Fibroblast of villous mesenchyme (primary cell): ENCODE results near the gene AKT1S1. TPM values are rescaled to one million over a fixed set of nuclear protein-coding genes. Genes with fewer than 3 reads are reported as not detected.

Experiments used
- DNase-seq: peaks from one replicate; pipeline ENCODE4 v3.0.0-alpha.2; 2010; ENCODE audit warnings: low read depth
- H3K4me3 ChIP-seq: 2 replicates; pipeline ENCODE4 v1.5.1; 2011; ENCODE audit warnings: low read depth, mild to moderate bottlenecking, low read length
- total RNA-seq: library from RNA; depleted of rRNA; stranded (reverse); fragments of >200 nt; gene quantifications from 2 replicates; pipeline ENCODE4 v1.2.3, GENCODE V29; 2012
- TF ChIP-seq, protein P1 (sequence below): IDR thresholded peaks from 2 replicates; pipeline ENCODE4 v1.5.1; 2012; ENCODE audit warnings: low read depth, mild to moderate bottlenecking, low read length; ENCODE audit not compliant: insufficient read depth

Gene AKT1S1
- total RNA-seq, 1 donor = 12.5 TPM

DNA sequence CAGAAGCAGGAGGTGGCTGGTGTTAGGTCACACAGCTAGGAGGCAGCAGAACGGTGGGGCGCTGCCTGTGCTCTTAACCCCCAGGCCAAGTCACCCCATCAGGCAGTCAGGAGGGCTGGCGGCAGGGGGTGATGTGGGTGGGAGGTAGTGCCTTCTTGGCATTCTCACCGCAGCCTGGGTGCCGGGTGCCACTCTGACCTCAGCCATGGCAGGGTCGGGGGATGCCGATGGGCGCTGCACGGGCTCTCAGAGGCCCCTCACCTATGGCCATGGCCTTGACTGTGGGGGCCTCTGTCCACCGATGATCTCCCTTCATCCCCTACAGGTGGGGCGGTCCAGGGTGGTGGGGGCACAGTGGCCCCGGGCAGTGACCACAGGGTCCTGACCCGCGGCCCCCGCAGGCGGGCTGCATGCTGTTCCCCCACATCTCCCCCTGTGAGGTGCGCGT lies 20.6 kb downstream of the AKT1S1 start:
- TF ChIP-seq, protein P1, sequence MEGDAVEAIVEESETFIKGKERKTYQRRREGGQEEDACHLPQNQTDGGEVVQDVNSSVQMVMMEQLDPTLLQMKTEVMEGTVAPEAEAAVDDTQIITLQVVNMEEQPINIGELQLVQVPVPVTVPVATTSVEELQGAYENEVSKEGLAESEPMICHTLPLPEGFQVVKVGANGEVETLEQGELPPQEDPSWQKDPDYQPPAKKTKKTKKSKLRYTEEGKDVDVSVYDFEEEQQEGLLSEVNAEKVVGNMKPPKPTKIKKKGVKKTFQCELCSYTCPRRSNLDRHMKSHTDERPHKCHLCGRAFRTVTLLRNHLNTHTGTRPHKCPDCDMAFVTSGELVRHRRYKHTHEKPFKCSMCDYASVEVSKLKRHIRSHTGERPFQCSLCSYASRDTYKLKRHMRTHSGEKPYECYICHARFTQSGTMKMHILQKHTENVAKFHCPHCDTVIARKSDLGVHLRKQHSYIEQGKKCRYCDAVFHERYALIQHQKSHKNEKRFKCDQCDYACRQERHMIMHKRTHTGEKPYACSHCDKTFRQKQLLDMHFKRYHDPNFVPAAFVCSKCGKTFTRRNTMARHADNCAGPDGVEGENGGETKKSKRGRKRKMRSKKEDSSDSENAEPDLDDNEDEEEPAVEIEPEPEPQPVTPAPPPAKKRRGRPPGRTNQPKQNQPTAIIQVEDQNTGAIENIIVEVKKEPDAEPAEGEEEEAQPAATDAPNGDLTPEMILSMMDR = no peak
- no peak for DNase-seq
- H3K4me3 ChIP-seq = no peak overlapping the region

DNA sequence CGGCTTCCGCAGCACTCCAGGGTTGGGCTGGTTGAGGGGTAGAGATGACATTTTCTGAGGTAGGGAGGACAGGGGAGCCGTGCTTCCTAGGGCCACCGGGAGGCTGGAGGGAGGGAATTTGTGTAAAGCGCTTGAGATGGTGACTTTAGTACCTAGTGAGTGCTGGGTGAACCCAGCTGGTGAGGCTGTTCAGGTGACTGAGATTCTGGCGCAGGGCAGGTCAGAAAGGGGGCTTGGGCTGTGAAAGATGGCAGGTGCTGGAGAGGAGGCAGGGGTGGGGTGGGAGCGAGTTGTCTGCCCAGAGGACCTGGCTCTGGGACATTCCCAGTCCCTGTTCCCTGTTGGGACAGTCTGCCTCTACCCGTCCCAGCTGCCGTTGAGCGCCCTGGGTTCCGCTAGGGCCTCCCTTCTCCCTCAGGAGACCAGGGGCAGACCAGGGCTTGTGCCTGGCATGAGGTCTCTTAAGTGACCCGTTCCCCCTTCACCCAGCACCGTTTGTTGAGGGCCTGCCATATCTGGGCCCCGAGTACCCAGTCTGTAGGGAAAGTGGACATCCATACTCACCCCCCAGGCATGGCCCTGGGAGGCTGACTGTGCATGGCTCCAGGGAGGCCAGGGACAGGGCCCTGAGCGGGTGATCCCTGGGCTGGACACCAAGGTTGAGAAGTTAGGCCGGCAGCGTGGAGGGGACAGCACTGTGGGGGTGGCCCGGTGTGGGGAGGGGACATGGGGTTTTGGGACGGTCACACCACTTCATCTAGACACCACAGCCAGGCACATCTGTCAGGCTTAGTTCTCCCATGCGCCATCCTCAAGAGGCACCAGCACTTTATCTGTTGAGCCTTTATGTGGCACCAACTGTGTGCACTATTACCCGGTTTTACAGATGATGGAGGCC lies 21.2 kb downstream of the AKT1S1 start:
- TF ChIP-seq, protein P1 = no peak
- H3K4me3 ChIP-seq = no peak overlapping the region
- DNase-seq = no peak

DNA sequence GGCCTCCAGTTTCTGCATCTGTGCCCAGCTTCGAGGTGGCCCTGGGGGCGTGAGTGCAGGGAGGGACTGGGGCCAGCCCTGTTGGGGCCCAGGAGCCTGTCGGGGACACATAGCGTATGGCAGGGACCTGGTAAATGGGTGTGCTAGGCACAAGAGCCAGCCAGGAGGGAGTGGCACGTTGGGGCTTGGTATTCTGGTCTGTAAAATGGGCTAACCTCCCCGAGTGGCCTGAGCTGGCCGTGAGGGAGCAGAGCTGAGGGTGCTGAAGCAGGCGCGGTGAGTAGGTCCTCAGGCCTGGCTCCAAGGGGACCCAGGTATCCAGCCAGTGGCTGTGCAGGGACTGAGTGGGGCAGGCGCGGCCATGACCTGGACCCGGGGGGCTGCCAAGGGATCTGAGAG lies 21.9 kb downstream of the AKT1S1 start:
- TF ChIP-seq, protein P1 = no peak
- no peak for DNase-seq
- H3K4me3 ChIP-seq = no peak overlapping the region

DNA sequence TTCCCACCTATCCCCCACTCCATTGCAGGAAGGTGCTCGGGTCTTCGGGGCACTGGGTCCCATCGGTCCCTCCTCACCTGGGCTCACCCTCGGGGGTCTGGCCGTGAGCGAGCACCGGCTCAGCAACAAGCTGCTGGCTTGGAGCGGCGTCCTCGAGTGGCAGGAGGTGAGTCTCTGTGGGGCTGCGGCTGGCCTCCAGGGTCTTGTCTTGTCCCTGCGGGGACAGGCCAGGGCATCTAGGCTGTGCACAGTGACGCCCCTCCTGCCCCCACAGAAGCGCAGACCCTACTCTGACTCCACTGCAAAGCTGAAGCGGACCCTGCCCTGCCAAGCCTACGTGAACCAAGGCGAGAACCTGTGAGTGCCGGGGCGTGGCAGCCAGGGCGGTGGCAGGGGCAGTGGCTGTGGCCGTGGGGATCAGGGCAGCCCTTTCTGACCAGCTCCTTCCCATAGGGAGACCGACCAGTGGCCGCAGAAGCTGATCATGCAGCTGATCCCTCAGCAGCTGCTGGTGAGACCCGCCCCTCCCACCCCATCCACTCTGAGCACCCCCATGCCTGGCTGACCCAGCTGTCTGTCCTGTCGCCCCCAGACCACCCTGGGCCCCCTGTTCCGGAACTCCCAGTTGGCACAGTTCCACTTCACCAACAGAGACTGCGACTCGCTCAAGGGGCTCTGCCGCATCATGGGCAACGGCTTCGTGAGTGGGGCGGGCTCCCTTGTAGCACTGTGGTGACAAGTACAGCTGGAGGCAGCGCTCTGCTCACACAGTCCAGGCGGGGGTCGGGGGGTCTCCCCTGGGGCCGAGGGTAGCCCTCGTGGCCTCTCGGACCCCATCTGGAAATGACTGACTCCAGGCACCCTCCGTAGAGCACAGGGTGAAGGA lies 22.5 kb downstream of the AKT1S1 start:
- no peak for DNase-seq
- no peak overlapping the region for H3K4me3 ChIP-seq
- TF ChIP-seq, protein P1 = no peak

DNA sequence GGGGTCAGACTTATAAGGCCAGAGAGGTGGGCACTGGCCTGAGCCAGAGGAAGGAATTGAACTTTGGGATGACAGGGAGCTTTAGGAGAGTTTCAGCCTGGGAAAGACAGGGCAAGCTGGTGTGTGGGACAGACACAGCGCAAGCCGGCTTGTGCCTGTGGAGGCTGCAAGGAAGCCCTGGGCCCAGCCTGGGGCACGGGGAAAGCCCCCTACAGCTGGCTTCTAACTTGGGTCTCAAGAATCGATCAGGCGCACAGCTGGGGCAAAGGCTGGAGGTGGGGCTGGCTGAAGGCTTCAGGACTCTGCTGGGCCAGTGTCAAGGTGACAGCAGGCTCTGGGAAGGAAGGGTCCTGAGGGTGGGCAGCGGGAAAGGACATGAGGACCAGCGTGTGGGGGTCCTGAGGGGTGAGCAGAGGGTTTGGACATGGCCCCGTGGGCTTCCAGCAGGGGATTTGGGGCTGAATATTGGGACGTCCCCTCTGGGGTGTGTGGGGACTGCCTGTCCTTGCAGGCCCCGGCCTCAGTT lies 23.2 kb downstream of the AKT1S1 start:
- DNase-seq = no peak
- TF ChIP-seq, protein P1 = no peak
- no peak overlapping the region for H3K4me3 ChIP-seq

DNA sequence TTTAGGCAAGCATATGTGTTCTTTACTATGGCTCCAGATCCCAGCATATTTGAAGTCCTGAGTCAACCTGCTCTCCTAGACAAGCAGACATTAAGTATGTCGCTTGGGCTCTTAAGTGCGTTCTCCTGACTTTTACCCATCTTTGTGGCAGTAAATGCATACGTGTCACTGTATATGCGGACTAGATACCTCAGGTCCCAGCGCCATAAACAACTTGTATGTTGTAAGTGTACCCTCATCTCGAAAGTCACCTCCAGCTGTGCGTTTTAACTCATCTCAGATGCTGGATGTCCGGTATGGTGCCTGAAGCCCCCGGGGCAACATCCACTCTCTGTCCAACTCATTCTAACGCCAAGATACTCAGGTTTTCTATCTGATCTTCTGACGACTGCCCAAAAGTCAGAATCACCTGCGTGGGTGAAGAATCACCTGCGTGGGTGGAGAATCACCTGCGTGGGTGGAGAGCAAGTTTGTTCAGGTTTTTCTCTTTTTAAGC lies 24.5 kb downstream of the AKT1S1 start:
- H3K4me3 ChIP-seq = peak overlapping the region; percentile 89
- no peak for DNase-seq
- TF ChIP-seq, protein P1 = no peak
